NB4 (cell line): ENCODE results near the gene UROC1.

Experiments
- CTCF ChIP-seq: IDR thresholded peaks from one replicate; pipeline ENCODE4 v1.5.1; 2012; ENCODE audit warnings: low read depth, low read length
- POLR2A ChIP-seq: IDR thresholded peaks from 2 replicates; pipeline ENCODE4 v1.6.1; 2011; ENCODE audit warnings: mild to moderate bottlenecking; ENCODE audit not compliant: insufficient read length; ENCODE audit errors: extremely low read depth

DNA sequence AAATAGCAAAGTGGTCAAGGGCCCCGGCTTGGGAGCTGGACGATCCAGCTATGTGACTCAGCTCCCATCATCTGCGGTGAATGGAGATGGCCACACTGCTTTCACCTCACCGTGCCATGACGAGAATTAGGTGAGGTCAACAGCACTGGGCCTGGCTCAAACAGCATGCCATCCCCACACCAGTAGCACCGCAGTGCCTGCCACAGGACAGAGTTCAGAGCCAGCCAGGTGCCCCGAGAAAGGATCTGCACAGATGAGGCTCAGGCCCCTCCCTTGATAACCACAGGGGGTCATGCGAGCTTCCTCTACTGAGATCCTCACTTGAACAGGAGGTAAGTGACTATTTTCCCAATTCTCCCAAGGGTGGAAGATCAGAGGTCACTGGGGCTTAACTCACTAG, 71.3 kb downstream of the UROC1 start:
- TF ChIP-seq CTCF (no peak), POLR2A (no peak)
